ENCODE results near the gene TUG1.

TUG1 gene

GRCh38 chr22:30968015-30968923 is 796 bp upstream of the TUG1 start, which contains the start of gene MORC2:
MORC2 (minus strand) TSS chr22:30968774; CDS start chr22:30967889, 885 bp downstream.
- peak within 1 kb of the TSS; percentile 89 for H3K27ac ChIP-seq
- no peak for TF ChIP-seq CTCF (IDR thresholded peaks at IDR 0.05)
- no peak for TF ChIP-seq ZFX (IDR thresholded peaks at IDR 0.05; ENCODE audit: borderline replicate concordance)

GRCh38 chr22:30969532-30970355 is 679 bp downstream of the TUG1 start:
- peak overlapping the region; percentile 89 for H3K27ac ChIP-seq
- TF ChIP-seq CTCF (IDR thresholded peaks at IDR 0.05) (peak; percentile 7; the same call in 1 of the 2 replicates), ZFX (IDR thresholded peaks at IDR 0.05; ENCODE audit: borderline replicate concordance) (no peak)

- TF ChIP-seq CTCF (IDR thresholded peaks at IDR 0.05) (no peak), ZFX (IDR thresholded peaks at IDR 0.05; ENCODE audit: borderline replicate concordance) (no peak)
- H3K27ac ChIP-seq = peak overlapping the region; percentile 89
Measured at GRCh38 chr22:30970356-30970746, 1.3 kb downstream of the TUG1 start.

- TF ChIP-seq CTCF (IDR thresholded peaks at IDR 0.05) (no peak), ZFX (IDR thresholded peaks at IDR 0.05; ENCODE audit: borderline replicate concordance) (no peak)
- no peak overlapping the region for H3K27ac ChIP-seq
Measured at GRCh38 chr22:30978304-30978962, 9.4 kb downstream of the TUG1 start.

- H3K27ac ChIP-seq = no peak overlapping the region
- no peak for TF ChIP-seq CTCF (IDR thresholded peaks at IDR 0.05)
- no peak for TF ChIP-seq ZFX (IDR thresholded peaks at IDR 0.05; ENCODE audit: borderline replicate concordance)
Measured at GRCh38 chr22:30979932-30980331, 10.9 kb downstream of the TUG1 start.

- H3K27ac ChIP-seq = no peak overlapping the region
- TF ChIP-seq CTCF (IDR thresholded peaks at IDR 0.05) (no peak), ZFX (IDR thresholded peaks at IDR 0.05; ENCODE audit: borderline replicate concordance) (no peak)
Measured at GRCh38 chr22:30982512-30982911, 13.4 kb downstream of the TUG1 start.
